Cardiac muscle cell (in vitro differentiated cells and primary cell): ENCODE measurements around the gene ADAMTS20. TPM values are rescaled to one million over a fixed set of nuclear protein-coding genes. Genes with fewer than 3 reads are reported as not detected.
A peak's percentile ranks its signal among the peaks of the same experiment; 100 is the strongest.

Source experiments
- DNase-seq, 2 donors: peaks; one replicate each; pipeline versions ENCODE4 v3.0.0 to v3.0.0-alpha.2; 2010 to 2017; ENCODE audit warnings: low read depth in 1 of 2, low spot score in 1 of 2
- H3K27ac ChIP-seq: fragments of 200-600 bp; sonication (generic); 2 replicates; pipeline ENCODE4 v1.5.1; 2016
- H3K27me3 ChIP-seq: fragments of 200-600 bp; sonication (generic); 2 replicates; pipeline ENCODE4 v1.6.0; 2016; ENCODE audit warnings: control low read depth
- H3K36me3 ChIP-seq: fragments of 200-600 bp; sonication (generic); 2 replicates; pipeline ENCODE4 v1.5.1; 2016; ENCODE audit warnings: control low read depth
- H3K4me1 ChIP-seq: fragments of 200-600 bp; sonication (generic); 2 replicates; pipeline ENCODE4 v1.8.1; 2017; ENCODE audit warnings: low read depth, mild to moderate bottlenecking, mixed run types
- H3K4me3 ChIP-seq: fragments of 200-600 bp; sonication (generic); 2 replicates; pipeline ENCODE4 v1.5.1; 2016; ENCODE audit warnings: mild to moderate bottlenecking
- H3K9me3 ChIP-seq: fragments of 200-600 bp; sonication (generic); 2 replicates; pipeline ENCODE4 v1.5.1; 2017; ENCODE audit warnings: low read depth, mild to moderate bottlenecking, control low read depth
- polyA plus RNA-seq: library from polyadenylated mRNA; unstranded; fragments of >200 nt; fragmentation: Nextera tagmentation; extraction: Ambion mirVana; gene quantifications from 2 replicates; pipeline ENCODE4 v1.2.1, GENCODE V29; 2016
- total RNA-seq: library from RNA; depleted of rRNA; stranded (reverse); fragments of >200 nt; gene quantifications from 2 replicates; pipeline ENCODE4 v1.2.3, GENCODE V29; 2016
- TF ChIP-seq, protein P1 (sequence below): IDR thresholded peaks from 2 replicates; pipeline ENCODE4 v1.5.1; 2012; ENCODE audit warnings: low read depth, mild to moderate bottlenecking, low read length

ADAMTS20 gene
- total and polyA plus RNA-seq, 2 experiments from 2014 or later, result 0.13 to 0.33 TPM

DNA sequence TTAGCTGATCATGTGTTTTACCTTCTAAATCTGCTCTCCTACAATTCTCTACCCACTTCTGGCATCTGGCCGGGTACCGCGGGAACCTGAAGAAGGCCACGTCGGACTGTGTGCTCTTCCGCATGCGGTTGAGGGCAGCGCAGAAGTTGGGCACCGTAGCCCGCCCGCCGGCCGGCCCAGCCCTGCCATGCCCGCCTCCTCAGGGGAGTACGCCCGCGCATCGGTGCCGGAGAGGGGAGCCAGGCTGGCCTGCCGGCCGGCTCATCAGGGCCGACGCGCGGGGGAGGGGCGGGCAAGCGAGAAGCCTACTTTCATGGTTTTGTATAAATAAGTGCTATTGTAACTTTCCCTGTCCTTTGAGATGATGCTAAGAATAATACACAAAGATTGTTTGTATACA lies 19.9 kb upstream of the ADAMTS20 start:
- no peak for DNase-seq
- Histone ChIP-seq H3K4me1 (no peaks in the 10 kb centered on the region), H3K9me3 (no peaks in the 10 kb centered on the region), H3K4me3 (no peak overlapping the region), H3K27me3 (no peaks in the 10 kb centered on the region), H3K27ac (no peak overlapping the region), H3K36me3 (no peaks in the 10 kb centered on the region)
- TF ChIP-seq, protein P1, sequence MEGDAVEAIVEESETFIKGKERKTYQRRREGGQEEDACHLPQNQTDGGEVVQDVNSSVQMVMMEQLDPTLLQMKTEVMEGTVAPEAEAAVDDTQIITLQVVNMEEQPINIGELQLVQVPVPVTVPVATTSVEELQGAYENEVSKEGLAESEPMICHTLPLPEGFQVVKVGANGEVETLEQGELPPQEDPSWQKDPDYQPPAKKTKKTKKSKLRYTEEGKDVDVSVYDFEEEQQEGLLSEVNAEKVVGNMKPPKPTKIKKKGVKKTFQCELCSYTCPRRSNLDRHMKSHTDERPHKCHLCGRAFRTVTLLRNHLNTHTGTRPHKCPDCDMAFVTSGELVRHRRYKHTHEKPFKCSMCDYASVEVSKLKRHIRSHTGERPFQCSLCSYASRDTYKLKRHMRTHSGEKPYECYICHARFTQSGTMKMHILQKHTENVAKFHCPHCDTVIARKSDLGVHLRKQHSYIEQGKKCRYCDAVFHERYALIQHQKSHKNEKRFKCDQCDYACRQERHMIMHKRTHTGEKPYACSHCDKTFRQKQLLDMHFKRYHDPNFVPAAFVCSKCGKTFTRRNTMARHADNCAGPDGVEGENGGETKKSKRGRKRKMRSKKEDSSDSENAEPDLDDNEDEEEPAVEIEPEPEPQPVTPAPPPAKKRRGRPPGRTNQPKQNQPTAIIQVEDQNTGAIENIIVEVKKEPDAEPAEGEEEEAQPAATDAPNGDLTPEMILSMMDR, result no peak

DNA sequence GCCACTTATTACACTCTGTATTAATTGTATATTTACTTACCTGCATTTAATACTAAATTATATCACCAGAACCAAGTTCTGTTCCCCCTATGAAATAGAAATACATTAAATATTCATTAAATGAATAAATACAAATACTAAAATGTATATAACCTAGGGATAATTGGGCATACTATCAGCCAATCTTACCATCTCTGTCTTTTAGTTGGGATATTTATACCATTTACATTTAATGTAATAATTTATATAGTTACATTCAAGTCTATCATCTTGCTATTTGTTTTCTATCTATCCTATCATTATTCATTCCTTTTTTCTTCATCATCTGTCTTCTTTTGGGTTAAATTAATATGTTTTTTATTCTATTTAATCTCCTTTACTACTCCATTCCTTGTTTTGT lies 4.1 kb upstream of the ADAMTS20 start:
- DNase-seq, result no peak
- Histone ChIP-seq H3K4me1 (no peaks in the 10 kb centered on the region), H3K36me3 (no peaks in the 10 kb centered on the region), H3K27ac (no peak overlapping the region), H3K27me3 (peaks cover 20% of the 10 kb centered on the region), H3K4me3 (no peak overlapping the region), H3K9me3 (no peaks in the 10 kb centered on the region)
- TF ChIP-seq, protein P1, result no peak

DNA sequence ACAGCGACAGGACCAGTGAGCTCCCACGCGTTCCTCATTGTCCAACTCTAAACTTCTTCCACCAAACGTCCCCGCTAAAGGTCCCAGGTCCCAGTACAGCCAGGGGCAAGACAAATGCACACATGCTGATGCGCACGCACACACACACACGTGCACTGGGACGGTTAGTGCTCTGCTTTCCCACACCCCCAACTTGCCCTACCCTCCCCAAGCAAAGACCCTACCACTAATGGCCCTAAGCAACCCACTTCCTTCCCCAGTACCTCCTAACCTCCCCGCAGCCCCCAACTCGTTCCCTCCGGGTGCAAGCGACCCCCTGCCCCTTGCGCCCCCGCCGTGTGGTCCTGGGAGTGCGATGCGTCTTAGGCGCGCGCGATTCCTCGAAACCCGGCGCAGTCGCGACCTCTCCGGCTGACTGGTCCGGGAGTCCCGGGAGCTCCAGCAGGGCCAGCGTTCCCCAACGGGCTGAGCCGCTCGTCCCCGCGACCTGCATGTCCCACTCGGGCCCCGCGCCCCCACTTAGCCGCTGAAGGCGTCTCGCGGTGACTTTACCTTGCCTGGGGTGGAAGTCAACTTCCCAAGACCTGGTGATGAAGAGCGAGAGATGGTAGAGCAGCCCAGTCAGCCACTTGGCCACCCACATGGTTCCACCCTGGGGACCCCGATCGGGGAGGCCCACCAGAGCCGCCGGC lies 578 bp downstream of the ADAMTS20 start:
- TF ChIP-seq, protein P1, result no peak
- peak overlapping the region; percentile 36 for H3K4me3 ChIP-seq

DNA sequence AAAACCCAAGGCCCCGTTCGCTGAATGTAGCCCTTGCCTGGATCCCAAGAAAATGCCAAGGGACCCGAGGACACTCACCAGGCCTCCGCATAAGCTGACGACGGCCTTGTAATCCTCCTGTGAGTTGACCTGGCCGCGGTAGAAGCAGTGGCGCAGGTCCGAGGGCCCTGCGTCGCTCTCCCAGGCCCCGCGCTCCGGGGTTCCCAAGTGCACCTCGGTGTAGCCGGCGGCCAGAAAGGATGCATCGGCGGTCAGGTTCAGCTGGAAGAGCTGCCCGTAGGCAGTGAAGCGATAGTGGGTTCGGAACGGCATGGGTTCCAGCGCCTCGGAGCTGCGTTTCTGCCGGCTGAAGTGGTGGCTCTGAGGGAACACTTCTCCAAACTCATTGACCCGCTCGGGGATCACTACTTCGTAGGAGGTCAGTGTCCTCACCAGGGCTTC lies 1.2 kb downstream of the ADAMTS20 start:
- H3K36me3 ChIP-seq, result no peaks in the 10 kb centered on the region
- no peaks in the 10 kb centered on the region for H3K9me3 ChIP-seq
- DNase-seq, result peak in 1 of 2 donors; percentile 31
- no peak overlapping the region for H3K27ac ChIP-seq
- H3K4me1 ChIP-seq, result no peaks in the 10 kb centered on the region
- H3K27me3 ChIP-seq, result peaks cover 38% of the 10 kb centered on the region
- TF ChIP-seq, protein P1, result no peak
- H3K4me3 ChIP-seq, result peak overlapping the region; percentile 36

More for the DNA sequence above, 578 bp downstream of the ADAMTS20 start:
- no peaks in the 10 kb centered on the region for H3K4me1 ChIP-seq
- DNase-seq, result peak in 1 of 2 donors; percentile 26
- no peaks in the 10 kb centered on the region for H3K9me3 ChIP-seq
- peaks cover 38% of the 10 kb centered on the region for H3K27me3 ChIP-seq
- H3K36me3 ChIP-seq, result no peaks in the 10 kb centered on the region
- no peak overlapping the region for H3K27ac ChIP-seq

DNA sequence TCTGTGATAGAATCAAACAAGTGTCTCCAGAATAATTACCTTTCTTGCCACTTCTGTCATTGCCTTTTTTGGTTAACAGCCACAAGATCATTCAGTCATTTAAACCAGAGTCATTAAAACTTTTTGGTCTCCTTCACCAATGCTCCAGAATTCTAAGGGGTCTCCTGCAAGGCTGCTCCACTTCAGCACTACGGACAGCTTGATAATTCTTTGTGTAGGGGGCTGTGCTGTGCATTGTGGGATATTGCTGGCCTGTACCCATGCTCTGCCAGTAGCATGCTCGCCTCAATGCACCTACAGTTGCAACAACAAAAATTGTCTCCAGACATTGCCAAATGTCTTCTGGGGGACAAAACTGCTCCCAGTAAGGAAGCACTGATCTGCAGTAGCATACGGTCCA lies 7.3 kb downstream of the ADAMTS20 start:
- TF ChIP-seq, protein P1, result no peak
- no peak overlapping the region for H3K27ac ChIP-seq
- no peaks in the 10 kb centered on the region for H3K4me1 ChIP-seq
- H3K9me3 ChIP-seq, result no peaks in the 10 kb centered on the region
- peak in 1 of 2 donors; percentile 11 for DNase-seq
- H3K36me3 ChIP-seq, result no peaks in the 10 kb centered on the region
- peaks cover 5% of the 10 kb centered on the region for H3K27me3 ChIP-seq
- no peak overlapping the region for H3K4me3 ChIP-seq
